OCI-LY3 (cell line): ENCODE measurements around the gene LEMD3.

Experiments
- CTCF ChIP-seq: fragments of 200-600, 300-600 bp; sonication (generic); IDR thresholded peaks from 2 replicates; pipeline ENCODE4 v1.5.1; 2014; ENCODE audit warnings: antibody characterized with exemption, low read length, low read depth
- EZH2phosphoT487 ChIP-seq: fragments of 200-600 bp; shearing (Covaris generic); IDR thresholded peaks from 2 replicates; pipeline ENCODE4 v1.6.1; 2018; ENCODE audit warnings: antibody characterized with exemption, mixed run types, low read depth

- no peak for TF ChIP-seq CTCF
- TF ChIP-seq EZH2phosphoT487 = no peak
Observed at GRCh38 chr12:65279369-65280112, 110.2 kb downstream of the LEMD3 start.
